Right kidney (tissue), 1 donor: ENCODE measurements around the gene USE1.

Experiments used
- DNase-seq: peaks from one replicate; pipeline ENCODE4 v3.0.0-alpha.2; 2016

USE1 gene

DNA sequence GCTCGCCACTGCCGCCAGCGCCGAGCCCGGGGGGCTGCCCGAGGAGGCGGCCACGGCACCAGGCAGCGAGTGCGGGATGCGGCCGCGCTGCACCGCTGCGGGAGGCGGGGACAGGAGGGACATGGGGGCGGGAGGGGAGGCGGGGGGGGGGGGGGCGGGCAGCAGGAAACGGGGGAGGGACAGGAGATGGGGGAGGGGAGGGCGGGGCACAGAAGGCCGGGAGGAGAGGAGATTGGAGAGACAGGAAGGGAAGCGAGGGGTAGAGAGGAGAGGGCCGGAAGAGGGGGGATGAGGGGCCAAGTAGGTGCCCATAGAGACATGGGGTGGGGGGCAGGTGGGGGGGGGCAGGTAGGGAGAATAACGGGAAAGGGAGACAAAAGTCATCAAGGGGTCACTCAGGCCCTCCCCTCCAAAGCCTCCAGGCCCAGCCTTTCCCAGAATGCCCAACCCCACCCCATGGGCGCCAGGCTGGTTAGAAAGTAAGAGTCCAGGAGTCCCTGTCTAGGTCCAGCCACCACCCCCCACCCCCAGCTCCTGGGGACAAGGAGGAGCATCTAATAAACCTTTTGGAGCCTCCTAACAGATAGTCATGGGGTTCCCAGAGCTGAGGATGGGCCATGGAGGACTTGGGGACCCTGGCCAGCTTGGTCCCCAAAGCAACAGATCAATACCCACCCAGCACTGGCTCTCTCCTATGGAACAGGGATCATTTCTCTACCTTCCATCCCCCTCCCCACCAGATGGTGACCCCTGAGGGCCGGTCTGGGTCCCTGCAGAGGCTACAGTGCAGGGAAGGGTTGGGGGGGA is 21.0 kb downstream of the USE1 start:
- no peak for DNase-seq

DNA sequence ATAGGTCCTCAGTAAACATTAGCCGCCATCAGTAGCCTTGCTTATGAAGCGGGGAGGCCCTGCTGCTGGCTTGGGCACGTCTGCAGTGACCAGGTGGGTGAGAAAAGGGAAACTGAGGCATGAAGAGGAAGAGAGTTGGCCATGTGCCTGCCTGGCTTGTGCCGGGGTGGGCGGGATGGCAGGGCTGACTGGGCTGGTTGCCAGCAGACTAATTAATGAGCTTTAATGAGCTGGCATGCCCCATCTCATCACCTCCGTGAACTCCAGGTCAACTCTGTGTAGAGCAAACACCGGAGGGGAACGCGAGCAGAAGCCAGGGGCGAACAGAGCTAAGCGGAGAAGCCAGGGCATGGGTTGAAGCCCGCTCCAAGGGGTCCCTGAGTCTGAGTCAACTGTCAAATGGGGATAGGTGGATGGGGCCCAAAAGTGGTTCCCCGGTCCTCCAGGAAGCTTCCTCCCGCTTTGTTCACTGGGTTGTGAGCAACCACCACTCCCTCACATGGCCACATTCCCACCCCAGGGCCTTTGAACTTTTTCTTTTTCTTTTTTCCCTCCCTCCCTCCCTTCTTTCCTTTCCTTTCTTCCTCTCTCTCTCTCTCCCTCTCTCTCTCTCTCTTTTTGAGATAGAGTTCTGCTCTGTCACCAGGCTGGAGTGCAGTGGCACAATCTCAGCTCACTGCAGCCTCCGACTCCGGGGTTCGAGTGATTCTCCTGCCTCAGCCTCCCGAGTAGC is 21.8 kb downstream of the USE1 start:
- DNase-seq: no peak

DNA sequence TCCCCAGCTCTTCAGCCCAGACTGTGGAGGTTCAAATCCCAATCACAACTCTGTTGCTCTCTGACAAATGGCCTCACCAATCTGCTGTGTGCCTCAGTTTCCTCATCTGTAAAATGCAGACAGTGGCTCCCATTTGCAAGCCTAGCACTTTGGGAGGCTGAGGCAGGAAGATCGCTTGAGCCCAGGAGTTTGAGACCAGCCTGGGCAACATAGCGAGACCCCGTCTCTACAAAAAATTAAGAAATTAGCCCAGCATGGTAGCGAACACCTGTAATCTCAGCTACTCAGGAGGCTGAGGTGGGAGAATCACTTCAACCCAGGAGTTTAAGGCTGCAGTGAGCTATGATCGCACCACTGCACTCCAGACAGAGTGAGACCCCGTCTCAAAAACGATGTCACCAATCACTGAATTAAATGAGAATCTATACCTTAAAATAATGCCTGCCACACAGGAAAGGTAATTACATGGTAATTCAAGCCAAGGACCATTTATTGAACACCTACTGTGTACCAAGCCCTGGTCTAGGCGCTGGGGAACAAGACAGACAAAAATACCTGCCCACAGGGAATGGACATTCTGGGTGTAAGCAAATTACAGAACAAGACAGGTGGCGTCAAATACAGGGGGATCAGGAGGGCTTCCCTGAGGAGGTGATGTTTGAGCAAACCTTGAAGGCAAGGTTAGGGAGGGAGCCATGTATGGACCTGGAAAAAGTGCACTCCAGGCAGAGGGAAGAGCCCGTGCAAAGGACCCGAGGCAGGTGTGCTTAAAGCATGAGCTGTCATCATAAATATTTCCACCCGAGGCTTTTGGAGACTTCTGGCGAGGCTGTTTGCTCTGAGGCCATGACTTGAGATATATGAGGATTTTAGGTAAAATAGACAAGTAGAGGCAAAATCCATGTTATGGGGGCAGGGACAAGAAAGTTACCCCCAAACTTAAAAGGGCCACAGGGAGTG is 22.9 kb downstream of the USE1 start:
- no peak for DNase-seq

DNA sequence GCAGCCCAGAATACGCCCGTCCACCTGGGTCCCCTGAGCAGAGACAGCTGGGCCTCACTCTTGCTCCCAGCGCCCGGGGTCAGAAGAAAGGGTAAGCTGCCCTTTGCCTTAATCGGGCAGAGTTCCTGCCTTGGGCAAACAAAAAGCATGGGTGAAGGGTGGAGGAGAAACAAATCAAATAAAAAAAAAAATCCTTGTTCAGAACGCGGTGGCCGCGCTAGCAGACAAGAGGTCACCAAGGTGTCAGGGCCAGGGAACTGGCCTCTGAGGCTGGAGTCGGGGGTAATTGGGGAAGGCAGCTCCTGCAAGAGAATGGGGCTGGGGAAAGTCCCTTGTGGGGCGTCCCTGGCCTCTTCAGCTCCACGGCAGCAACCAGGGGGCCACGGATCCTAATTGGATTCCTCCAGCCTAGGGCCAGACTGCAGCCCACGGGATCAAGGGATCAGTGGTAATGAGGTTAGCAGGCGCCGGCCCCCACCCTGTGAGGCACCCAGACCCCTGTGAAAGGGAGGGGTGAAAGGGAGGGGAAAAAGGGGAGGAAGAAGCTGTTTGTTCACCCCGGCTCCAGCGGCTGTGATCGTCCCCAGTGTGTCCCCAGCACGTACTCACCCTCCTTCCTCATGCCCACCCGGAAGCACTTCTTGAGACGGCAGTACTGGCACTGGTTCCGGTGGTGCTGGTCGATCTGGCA is 25.1 kb downstream of the USE1 start:
- no peak for DNase-seq

DNA sequence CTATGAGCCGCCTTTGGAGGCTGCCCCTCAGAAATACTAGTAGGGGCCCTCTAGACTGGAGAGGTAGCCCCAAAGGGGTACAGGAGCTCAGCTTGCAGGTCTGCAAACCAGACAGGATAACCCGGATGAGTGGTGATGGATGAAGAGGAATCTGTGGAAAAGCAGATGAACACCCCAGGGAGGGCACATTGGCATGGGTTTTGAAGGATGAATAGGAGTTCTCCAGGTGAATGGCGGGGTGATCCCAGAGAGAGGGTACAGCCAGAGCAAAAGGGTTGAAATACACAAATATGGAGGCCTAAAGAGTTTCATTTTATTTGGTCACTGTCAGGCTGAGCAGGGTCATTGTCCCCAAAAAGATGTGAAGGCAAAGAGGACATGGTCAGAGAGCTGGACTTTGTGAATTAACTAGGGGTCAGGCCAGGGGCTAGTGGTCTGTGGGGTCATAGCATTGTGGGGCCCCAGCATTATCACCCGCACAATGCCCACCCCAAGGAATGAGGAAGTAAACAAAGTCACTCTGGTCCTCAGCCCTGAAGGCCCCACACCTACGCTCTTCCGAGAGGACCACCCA is 25.8 kb downstream of the USE1 start:
- DNase-seq: no peak

DNA sequence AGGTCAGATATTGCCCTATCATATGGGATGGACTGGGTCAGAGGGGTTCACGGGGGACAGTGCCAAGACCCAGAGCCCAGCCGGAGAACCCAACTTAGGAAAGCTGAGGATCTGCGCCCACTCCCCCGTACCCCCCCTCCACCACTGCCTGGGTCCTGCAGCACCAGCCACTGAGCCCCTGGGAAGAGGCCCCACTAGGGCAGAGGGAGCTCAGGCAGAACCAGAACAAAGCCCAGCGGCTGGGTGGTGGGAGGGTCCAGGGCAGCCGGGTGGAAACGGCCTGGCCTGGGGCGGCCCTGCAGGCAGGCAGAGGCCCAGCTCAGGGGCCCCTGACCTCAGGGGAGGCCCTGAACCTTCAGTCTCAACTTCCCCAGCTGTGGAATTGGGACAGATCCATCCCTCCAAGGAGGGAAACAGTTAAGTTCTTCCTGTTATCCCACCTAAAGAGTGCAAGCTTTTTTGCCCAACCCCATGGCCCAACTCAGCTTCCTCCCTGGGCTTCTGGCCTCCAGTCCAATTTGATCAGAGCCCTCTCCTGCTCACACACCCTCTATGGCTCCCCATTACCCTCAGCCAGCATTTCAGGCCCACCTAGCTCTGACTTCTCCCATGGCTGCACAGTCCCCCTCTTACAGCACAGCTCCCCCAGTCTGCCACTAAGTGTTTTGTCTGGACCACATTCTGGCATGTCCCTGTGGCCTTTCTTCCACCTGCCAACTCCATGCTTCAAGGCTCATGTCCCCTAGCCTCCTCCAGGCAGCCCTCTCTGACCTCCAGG is 27.5 kb downstream of the USE1 start:
- DNase-seq: no peak

DNA sequence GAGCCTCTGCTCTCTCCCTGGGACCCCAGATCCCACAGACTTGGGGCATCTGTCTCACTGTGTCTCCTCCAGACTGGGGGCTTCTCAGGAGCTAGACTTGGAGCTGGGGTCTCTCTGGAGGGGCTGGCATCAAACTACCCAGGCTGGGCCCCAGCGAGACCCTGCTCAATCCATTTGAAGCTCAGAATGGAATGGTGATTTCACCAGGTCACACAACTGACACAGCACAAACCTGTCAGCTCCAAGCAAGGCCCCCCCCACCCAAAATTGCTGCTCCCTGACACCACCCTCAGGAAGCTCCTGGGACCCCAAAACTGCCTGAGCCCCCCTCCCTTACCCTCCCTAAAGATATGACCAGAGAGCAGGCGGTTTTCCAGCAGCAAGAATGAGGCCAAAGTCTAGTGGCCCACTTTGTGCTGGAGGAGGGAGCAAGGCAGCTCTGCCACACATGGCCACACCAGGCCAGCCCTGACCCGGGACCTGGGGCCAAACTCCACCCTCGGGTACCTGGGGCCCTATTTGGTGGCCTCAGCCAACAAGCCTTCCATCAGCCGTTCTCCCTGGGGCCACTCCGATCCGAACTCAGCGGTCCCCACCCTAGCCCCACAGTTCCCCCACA is 28.2 kb downstream of the USE1 start:
- DNase-seq: no peak

DNA sequence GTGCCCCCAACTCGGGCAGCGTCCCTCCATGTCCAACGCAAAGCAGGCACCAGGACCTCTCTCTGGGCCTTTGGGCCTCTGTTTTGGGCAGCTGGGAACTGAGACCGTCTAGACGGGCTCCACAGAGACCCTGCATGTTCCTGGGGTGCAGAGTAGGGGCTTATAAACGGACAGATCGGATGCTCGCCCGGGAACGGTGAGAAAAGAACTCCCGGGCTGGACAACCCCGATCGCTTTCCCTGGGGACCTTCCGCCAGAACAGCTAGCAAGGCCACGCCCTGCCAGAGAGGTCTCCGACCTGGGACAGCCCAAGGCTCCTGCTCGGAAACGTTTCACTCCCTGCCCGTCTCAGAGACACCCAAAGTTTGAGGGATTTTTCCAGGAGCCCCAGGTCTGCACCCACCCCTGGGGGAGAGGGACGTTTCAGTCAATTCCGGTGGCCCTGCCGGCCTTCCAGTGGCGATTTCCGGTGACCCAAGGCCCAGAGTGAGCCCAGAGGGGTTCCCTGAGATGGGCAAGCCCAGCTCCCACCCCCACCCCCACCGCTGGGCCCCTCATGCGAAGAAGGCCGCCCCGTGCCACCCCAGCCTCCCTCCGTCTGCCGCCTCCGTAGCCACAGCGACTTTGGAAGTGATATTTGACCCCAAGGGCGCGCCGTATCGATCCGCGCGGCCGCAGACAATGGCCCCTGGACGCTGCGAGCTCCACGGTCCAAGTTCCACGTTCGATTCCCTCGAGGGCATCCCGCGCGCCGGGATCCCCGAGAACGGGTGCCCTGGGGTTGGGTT is 28.9 kb downstream of the USE1 start:
- DNase-seq: peak; percentile 71

DNA sequence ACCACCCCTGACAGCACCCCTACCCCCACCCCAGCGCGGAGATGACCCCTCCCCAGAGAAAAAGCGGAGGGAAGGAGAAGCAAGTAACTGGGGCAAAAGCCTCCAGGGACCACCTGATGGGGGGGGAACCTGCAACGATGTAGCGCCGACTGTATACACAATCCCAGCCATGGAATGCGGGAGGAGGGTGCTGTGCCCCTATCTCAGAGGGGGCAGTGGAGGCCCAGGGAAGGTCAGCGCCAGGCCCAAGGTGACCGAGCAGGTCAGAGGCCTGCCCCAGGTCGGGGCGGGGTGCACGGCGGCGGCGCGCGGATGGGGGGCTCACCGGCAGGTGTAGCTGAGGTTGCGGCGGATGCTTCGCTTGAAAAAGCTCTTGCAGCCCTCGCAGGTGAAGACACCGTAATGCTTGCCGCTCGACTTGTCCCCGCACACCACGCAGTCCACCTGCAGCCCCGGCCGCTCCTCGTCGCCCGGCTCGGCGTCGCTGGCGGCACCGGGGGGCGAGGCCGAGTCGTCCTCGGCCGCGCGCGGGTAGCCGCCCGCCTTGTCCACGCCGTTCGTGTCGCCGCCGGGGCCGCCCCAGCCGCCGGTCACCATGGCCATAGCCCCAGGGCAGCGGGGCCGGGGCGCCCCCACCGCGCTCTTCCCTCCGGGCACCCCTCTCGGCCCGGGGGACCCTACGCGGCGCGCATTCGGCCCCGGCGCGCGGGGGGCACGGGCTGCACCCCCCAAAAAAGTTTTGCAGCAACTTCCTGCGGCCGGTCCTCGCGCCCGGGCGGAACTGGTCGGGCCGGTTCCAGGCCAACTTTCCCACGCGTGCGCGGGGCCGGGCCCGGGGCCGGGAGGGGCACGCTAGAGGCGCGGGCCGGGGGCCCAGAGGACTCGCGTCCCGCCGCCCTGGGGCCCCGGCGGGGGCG is 29.7 kb downstream of the USE1 start:
- DNase-seq: peak; percentile 61

DNA sequence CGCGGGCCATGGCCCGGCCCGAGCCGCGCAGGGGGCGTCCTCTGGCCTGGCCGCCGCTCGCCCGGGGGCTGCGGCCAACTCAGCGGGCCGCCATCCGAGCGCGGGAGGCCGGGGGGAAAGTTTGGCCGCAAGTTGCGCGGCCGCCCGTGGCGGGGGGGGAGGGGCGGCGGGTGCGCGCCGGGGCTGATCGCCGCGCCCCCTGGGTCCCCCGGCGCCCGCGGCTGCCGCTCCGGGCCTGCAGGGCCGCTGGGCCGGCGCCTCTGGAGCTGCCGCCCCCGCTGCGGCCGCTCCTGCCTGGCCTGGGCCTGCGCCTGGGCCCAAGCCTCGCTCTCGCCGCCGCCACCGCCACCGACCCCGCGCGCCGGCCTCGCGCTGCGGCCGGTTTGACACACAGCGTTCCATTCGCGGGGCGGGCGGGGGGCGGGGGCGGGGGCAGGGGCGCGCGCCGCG is 30.4 kb downstream of the USE1 start, which contains the start of gene NR2F6:
Gene NR2F6 (minus strand): TSS at position 385 of the 450 bp plus-strand sequence. CDS start 699 bp downstream, outside the sequence.
- no peak for DNase-seq

DNA sequence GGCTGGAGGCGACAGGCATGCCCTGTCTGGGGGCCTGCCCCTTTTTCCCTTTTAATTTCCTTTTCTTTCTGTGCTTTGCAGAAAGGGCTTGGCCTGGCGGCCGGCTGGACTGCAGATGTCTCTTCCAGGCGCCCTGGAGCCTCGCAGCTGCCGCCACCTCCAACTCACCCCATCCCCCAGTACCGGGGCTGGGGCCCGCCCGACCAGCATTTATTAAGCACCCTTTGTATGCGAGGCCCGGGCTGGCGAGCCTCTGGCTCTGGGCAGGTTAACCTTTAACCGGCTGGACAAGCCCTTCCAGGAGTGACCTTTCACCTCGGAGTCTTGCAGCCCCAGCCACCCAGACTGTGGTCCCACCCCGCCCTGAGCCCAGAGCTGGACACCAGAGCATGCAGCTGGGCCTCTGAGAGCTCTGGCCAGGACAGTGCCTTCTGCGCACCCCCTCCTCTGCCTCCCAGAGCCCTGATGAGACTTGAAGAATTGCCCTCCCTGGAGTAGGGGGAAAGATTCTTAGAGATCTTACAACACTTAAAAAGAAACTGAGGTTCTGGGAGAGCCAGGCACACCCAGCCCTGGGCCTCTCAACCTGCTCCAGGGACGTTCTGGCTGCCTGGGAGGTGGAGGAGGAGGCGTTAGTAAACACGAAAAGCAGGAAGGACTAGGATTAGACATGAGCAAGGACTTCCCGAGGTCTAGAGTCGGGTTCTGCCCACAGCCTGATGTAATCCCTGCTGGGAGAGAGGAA is 31.7 kb downstream of the USE1 start:
- DNase-seq: no peak

DNA sequence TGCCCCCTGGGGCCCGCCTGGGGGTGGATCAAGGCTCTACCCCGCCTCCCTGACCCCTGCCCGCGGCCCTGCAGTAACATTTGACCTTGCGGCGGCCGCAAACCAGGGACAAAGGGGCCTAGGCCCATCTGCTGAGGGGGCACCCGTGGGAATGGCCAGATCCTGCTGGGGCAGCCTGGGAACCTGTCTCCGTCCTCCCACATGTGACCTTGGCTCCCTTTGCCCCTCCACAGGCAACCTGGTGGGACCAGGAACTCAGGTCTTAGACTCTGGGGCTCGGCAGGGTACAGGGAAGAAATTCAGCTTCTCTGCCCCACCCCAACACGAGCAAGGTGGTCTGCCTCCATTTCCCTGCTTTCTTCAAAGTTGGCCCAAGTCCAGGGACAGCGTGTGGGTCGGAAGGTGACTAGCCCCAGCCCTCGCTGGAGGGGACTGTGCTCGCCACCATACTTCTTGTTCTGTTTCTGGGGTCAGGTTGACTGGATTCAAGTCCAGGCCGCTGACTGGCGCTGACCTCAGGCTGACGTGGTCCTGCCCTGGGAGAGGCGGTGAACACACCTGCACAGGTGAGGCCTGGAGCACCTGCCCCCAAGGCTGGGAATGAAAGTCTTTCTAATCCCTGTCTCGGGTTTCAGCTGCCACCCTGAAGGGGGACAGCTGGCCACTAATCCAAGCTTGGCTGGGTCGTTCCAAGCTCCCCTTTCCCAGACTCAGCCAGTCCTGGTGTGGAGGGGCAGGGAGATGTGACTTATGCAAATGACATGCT is 33.0 kb downstream of the USE1 start:
- no peak for DNase-seq

DNA sequence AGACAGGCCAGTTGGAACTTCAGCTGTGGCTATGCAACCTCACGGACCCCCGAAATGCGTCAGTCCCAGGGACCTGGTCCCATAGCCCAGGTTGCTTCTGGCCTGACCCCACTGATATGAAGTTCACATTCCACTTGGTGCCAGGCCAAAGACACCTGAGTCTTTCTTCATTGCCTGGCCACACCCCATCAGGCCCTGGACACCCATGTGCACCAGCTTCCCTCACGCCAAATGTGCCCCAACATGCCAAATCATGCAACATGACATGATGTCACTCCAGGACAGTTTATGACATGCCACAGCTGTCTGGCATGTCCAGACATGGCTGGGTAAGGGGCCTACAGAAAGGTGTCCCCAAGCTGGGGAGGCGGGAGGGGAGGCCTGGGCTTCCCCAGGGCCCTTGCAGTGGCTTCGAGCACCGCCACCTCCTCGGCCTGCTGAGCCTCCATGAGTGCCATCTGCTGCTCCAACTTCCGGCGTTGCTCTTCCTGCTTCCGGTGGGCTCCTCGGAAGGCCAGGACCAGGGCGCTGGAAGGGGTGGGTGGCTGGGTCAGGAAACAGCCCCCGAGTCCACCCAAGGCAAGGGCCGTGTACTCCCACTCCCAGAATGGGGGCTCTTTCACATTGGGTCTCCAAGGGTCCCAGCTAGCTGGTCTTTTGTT is 34.9 kb downstream of the USE1 start:
- no peak for DNase-seq

DNA sequence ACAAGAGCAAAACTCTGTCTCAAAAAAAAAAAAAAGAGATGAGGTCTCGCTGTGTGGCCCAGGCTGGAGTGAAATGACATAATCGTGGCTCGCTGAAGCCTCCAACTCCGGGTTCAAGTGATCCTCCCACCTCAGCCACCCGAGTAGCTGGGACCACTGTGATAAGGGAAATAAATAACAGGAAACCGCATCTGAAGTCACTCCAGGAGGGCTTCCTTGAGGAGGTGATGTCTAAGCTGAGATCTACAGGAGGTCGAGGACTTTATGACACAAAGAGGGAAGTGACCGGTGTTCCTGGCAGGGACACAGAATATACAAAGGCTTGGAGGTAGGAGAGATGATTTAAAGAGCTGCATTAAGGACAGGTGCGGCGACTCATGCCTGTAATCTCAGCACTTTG is 39.5 kb downstream of the USE1 start:
- DNase-seq: no peak

DNA sequence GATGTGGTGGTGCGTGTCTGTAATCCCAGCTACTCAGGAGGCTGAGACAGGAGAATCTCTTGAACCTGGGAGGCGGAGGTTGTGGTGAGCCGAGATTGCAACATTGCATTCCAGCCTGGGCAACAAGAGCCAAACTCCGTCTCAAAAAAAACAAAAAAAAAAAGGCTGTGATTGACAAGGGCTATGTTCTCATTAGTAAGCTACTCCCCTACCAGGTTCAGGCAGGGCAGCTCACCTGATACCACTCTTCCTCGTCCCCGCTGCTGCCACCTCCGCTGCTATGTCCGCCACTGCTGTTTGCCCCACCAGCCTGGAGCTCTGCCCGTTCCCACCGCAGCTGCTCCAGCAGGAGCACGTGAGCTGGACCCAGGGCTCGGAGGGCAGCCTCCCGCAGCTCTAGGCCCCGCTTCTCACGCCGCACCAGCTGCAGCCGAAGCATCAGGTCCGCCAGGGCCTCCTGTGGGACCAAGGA is 40.0 kb downstream of the USE1 start:
- DNase-seq: no peak

DNA sequence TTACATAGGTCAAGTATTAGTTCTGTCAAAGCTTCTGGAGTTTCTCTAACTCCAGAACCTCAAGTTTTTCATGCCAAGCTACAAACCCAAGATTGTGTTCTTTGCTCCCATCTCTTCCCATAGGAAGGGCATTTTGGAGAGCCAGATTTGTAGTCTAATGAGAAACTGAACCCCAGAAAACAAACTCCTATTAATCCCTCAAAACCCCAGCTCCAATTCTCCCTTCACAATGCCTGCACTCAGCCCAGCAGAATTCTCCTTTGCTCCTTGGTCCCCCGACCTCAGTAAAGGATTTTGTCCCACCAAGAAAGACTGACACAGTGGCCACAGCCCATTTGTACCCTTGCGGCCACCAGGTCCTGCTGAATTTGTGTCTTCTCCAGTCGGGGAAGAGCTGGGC is 41.0 kb downstream of the USE1 start:
- DNase-seq: no peak
